Activated T-helper 9 cell treated with anti-CD3 and anti-CD28 coated beads, Interleukin-2, amount 50 U/mL, for 16 hours (primary cell): ENCODE results near the gene VWF.
"Not testable (repeated sequence)": the region's sequence is repeated elsewhere in the genome, so short reads cannot be mapped to it uniquely, and the experiment has no call there.

Source experiments
- DNase-seq: peaks from one replicate; pipeline ENCODE4 v3.0.0-alpha.2; 2020; ENCODE audit warnings: low read depth

The VWF gene

GRCh38 chr12:6032726-6033125, 91.7 kb downstream of the VWF start:
- no peak for DNase-seq

GRCh38 chr12:6031001-6031400, 93.5 kb downstream of the VWF start:
- DNase-seq: no peak

GRCh38 chr12:6030081-6030480, 94.4 kb downstream of the VWF start:
- no peak for DNase-seq

- no peak for DNase-seq
Measured at GRCh38 chr12:6029401-6029800, 95.1 kb downstream of the VWF start.

- DNase-seq: no peak
Measured at GRCh38 chr12:6026998-6027397, 97.5 kb downstream of the VWF start.

- not testable (repeated sequence) for DNase-seq
Measured at GRCh38 chr12:6025703-6026298, 98.7 kb downstream of the VWF start.

- DNase-seq: not testable (repeated sequence)
Measured at GRCh38 chr12:6024066-6024465, 100.4 kb downstream of the VWF start.

GRCh38 chr12:6020930-6021329, 103.5 kb downstream of the VWF start:
- DNase-seq: no peak

- DNase-seq: not testable (repeated sequence)
Measured at GRCh38 chr12:6020511-6020910, 104.0 kb downstream of the VWF start.

GRCh38 chr12:6019256-6019655, 105.2 kb downstream of the VWF start:
- DNase-seq: not testable (repeated sequence)

GRCh38 chr12:6018265-6018664, 106.2 kb downstream of the VWF start:
- DNase-seq: no peak

- DNase-seq: no peak
Measured at GRCh38 chr12:6016756-6017155, 107.7 kb downstream of the VWF start.

- not testable (repeated sequence) for DNase-seq
Measured at GRCh38 chr12:6016004-6016403, 108.5 kb downstream of the VWF start.

- not testable (repeated sequence) for DNase-seq
Measured at GRCh38 chr12:6015271-6015670, 109.2 kb downstream of the VWF start.

GRCh38 chr12:6010631-6011350, 113.7 kb downstream of the VWF start:
- not testable (repeated sequence) for DNase-seq

- DNase-seq: no peak
Measured at GRCh38 chr12:5997260-5997659, 127.2 kb downstream of the VWF start.

- DNase-seq: no peak
Measured at GRCh38 chr12:5996459-5996858, 128.0 kb downstream of the VWF start.

- no peak for DNase-seq
Measured at GRCh38 chr12:5989621-5990020, 134.8 kb downstream of the VWF start.

GRCh38 chr12:5988659-5989116, 135.8 kb downstream of the VWF start:
- peak; percentile 49 for DNase-seq

GRCh38 chr12:5988088-5988487, 136.4 kb downstream of the VWF start:
- DNase-seq: no peak

- DNase-seq: no peak
Measured at GRCh38 chr12:5987573-5987972, 136.9 kb downstream of the VWF start.

GRCh38 chr12:5985471-5985870, 139.0 kb downstream of the VWF start:
- no peak for DNase-seq

GRCh38 chr12:5984873-5985272, 139.6 kb downstream of the VWF start:
- no peak for DNase-seq

- no peak for DNase-seq
Measured at GRCh38 chr12:5982106-5982505, 142.4 kb downstream of the VWF start.
